KOPT-K1 (cell line): Measurements from ENCODE around the gene CCDC188.

Experiments
- H3K27ac ChIP-seq: fragments of 200-600 bp; sonication (generic); 2 replicates; pipeline ENCODE4 v1.5.1; 2016; ENCODE audit warnings: antibody characterized with exemption, mild to moderate bottlenecking, low read depth, low read length; ENCODE audit not compliant: poor library complexity, severe bottlenecking
- H3K36me3 ChIP-seq: fragments of 200-600 bp; sonication (generic); 2 replicates; pipeline ENCODE4 v1.5.1; 2017; ENCODE audit warnings: antibody characterized with exemption, mild to moderate bottlenecking, low read length, moderate library complexity; ENCODE audit not compliant: insufficient read depth
- H3K9me3 ChIP-seq: fragments of 200-600 bp; sonication (generic); 2 replicates; pipeline ENCODE4 v1.5.1; 2017; ENCODE audit warnings: antibody characterized with exemption, low read length, mild to moderate bottlenecking; ENCODE audit not compliant: insufficient read depth, poor library complexity, severe bottlenecking

The CCDC188 gene

DNA sequence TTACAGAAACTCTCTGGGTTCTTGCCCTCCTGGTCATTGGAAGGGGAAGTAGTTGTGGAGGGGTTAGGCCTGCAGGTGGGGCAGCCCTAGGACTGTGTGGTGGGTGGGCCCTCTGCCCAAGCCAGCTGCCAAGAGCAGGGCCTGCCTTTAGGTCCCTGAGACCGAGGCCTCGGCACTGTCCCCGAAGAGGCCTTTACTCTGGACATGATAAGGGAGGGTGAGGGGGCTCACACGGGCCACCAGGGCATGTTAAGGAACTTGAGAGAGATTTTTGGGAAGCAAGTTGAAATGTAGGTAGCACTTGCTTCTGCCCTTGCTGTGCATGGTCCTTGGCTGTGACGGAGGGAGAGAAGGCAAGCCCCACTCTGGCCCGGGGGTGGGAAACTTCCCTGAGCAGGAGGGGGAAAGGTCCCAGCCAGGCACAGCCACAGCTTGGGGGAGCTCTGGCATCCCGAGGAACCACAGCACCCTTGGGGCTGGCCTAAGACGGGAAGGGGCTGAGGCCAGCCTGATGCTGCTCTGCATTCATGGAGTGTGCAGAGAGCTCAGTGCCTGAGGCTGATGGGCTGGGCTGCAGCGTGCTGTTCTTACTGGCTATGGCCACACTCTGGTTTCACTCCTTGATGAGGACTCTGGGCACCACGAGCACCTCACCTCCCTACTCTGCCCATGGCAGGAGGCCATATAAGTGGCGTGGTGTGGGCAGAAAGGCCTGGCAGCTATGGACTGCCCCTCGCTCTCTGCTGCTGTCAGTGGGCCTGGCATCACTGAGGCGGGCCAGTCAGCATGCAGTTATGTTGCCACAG, 42.7 kb downstream of the CCDC188 start:
- no peak overlapping the region for H3K27ac ChIP-seq
- no peaks in the 10 kb centered on the region for H3K9me3 ChIP-seq
- H3K36me3 ChIP-seq, result peaks cover 94% of the 10 kb centered on the region

DNA sequence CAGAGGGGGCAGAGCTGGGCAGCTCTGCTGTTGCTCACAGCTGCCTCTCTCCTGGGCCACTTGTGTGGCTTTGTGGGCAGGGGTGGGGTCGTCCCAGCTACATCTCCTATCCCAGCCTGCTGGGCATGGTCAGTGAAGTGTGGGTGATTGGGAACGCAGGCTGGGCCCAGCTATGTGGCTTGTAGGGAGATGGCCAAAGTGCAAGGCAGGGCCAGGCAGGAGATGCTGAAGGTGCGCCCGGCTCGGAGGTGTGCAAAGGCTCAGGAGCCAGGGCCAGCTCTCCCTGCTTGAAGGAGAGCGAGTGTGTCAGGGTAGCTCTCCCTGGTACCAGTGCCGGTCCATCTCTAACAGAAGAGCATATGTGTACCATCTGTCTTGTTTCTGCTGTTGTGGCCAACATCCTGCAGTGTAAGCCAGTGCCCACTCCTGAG, 43.4 kb downstream of the CCDC188 start:
- Histone ChIP-seq H3K36me3 (peaks cover 94% of the 10 kb centered on the region), H3K27ac (no peak overlapping the region), H3K9me3 (no peaks in the 10 kb centered on the region)

- Histone ChIP-seq H3K36me3 (peaks cover 94% of the 10 kb centered on the region), H3K9me3 (no peaks in the 10 kb centered on the region)
Observed at GRCh38 chr22:20106849-20107237, 44.0 kb downstream of the CCDC188 start.

GRCh38 chr22:20106205-20106848, 44.5 kb downstream of the CCDC188 start:
- peaks cover 97% of the 10 kb centered on the region for H3K36me3 ChIP-seq
- no peak overlapping the region for H3K27ac ChIP-seq
- no peaks in the 10 kb centered on the region for H3K9me3 ChIP-seq

More at GRCh38 chr22:20106849-20107237, 44.0 kb downstream of the CCDC188 start:
- no peak overlapping the region for H3K27ac ChIP-seq

DNA sequence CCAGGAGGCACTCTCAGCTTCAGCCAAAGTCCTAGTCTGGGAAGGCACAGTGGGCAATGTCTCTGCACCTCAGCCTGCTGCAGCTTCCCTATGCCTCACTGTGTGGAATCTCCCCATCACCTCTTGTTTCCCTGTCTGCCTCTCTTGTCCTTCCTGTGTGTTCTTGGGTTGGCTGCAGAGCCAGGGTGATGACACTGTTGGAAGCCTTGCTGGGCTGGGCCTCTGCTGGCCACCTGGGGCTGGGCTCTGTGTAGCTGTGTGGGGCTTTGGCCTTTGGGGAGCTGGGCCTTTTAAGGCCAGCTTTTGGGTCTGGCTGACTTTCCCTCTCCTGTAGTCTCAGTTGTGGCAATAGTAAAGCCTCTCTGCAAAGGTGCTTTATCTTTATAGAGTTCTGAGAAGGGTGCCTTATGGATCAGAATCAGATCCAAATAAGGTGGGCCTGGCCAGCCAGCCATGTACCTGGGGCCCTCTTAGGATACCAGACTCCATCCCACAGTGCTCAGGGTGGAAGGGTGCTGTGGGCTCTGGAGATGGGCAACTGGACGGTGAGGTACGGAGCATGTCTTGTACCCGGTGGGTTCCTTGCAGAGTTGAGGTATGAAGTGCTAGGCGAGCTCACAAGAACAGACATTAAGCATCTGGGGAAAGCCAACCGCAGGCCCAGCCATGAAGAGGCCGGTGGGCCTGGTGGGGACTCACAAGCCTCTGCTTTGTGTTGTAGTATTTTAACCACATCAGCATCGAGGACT, 45.2 kb downstream of the CCDC188 start:
- Histone ChIP-seq H3K36me3 (peaks cover 94% of the 10 kb centered on the region), H3K9me3 (no peaks in the 10 kb centered on the region), H3K27ac (no peak overlapping the region)

DNA sequence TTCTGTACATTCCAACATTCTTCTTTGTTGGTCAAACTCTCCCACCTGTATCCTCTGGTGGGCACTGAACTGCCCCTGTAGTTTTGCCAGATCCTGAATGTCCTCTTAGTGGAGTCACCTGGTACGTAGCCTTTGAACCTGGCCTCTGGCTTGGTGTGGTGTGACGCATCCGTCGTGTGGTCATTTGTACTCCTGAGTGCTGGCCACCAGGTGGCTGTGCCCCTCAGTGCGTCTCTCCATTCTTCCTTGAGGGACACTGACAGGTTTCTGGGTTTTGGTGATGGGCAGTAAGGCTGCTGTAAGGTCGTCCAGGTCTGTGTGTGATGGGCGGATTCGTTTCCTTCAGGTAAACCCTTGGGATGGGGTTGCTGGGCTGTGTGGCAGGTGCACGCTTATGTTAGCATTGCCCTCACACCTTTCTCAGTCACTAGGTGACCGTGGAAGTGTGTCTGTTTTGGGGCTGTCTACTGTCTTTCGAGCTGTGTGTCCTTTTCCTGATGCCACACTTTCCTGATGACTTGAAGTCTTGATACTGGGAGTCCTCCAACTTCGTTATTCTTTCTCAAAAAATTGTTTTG, 48.6 kb downstream of the CCDC188 start:
- no peak overlapping the region for H3K27ac ChIP-seq
- no peaks in the 10 kb centered on the region for H3K9me3 ChIP-seq
- H3K36me3 ChIP-seq, result peaks cover 88% of the 10 kb centered on the region

DNA sequence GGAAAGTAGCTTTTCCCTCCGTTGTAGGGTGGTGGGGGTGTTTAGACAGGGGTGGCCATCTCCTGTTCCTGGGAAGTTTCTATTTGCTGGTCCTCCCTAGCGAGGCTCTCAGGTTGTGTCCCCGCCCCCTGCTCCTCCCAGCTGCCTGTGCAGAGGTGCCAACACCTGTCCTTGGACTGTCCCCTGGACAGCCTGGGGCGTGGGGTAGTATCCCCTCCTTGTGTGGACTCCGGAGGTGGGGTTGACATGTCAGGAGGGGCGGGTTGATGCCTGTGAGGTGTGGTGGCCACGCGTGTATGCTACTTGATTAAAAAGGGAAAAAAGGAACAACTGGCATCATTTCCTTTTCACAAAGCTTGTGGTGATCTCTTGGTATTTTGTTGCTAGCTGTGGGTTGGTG, 49.2 kb downstream of the CCDC188 start:
- Histone ChIP-seq H3K36me3 (peaks cover 88% of the 10 kb centered on the region), H3K27ac (peak overlapping the region; percentile 69)

GRCh38 chr22:20099099-20099711, 51.6 kb downstream of the CCDC188 start:
- Histone ChIP-seq H3K9me3 (peaks cover 12% of the 10 kb centered on the region), H3K27ac (peak overlapping the region; percentile 69), H3K36me3 (peaks cover 88% of the 10 kb centered on the region)

More for the DNA sequence above, 49.2 kb downstream of the CCDC188 start:
- peaks cover under 1% of the 10 kb centered on the region for H3K9me3 ChIP-seq
